GM15510 (cell line): ENCODE results near the gene OCA2.

ENCODE experiments used
- POLR2A ChIP-seq: IDR thresholded peaks from 3 replicates; pipeline ENCODE4 v1.6.1; 2011; ENCODE audit warnings: borderline replicate concordance; ENCODE audit not compliant: insufficient read length; ENCODE audit errors: extremely low read depth

Gene OCA2

DNA sequence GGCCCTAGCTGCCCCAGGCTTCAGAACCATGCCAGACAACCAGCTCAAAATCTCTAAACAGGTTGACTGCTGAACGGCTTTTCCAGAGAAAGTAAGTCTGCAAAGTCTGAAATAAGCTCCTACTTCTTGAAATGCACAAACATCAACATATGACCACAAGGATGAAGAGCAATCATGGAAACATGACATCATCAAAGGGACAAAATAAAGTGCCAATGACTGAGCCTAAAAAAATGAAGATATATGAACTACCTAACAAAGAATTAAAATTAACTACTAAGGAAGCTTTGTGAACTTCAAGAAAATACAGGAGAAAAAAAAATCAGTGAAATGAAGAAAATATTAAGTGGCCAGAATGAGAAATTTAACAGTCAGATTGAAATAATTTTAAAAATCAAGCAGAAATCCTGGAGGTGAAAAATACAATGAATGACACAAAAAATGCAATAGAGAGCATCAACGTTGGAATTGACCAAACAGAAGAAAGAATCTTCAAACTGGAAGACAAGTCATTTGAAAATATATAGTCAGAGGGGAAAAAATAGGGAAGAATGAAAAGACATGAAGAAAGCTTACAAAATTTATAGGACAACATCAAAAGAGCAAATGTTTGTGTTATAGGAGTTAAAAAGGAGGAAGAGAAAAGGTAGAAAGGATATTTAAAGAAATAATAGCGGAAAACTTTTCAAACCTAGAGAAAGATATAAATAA lies 364.2 kb downstream of the OCA2 start:
- no peak for TF ChIP-seq POLR2A

DNA sequence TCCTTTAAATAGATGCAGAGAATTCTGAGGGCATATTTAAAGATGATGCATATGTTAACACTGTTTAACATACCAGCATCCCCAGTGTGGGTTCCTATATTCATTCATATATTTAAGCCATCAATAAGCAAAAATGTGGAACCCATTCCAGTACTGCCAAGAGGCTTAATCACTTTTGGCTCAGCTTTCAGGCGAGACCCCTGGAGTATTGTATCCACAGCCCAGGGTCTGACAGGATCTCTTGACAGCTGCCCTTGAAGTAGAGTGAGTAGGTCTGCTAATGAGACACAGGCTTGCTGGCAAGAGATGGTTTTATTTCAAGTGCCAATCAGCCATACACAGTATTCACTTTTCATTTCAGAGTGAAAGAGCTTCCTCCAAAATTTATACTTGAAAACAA lies 367.3 kb downstream of the OCA2 start:
- no peak for TF ChIP-seq POLR2A

DNA sequence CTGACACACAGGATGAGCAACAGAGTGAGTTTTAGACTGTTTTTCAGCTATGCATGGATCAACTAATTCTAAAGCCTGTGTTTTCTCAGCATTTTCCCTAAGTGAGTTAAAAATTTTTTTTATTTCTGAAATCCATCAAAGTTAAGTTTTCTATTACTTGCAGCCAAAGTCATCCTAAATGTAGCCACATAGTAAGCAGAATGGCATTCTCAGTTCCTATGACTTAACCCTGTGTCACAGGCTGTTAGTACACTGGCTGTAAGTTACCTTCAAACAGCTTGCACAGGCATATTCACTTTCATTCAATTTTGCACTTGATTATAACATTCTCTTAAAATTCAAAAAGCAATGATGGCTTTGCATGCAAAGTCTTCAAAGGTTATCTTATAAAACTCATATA lies 368.2 kb downstream of the OCA2 start:
- TF ChIP-seq POLR2A: no peak

DNA sequence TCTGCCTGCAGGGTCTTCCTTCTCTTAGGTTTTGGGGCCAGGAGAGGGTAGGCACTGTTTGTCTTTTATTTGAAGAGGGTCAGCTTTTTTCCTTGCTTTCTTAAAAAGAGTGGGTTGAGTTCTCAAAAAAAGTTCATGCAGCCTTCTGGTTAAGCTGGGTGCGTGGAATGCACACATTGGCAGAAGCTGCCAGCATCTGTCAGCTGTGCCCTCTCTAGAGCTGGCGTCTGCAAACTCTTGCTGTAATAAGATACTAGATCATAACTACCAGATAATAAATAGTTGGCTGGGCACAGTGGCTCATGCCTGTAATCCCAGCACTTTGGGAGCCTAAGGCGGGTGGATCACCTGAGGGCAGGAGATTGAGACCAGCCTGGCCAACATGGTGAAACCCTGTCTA lies 373.4 kb downstream of the OCA2 start:
- no peak for TF ChIP-seq POLR2A

DNA sequence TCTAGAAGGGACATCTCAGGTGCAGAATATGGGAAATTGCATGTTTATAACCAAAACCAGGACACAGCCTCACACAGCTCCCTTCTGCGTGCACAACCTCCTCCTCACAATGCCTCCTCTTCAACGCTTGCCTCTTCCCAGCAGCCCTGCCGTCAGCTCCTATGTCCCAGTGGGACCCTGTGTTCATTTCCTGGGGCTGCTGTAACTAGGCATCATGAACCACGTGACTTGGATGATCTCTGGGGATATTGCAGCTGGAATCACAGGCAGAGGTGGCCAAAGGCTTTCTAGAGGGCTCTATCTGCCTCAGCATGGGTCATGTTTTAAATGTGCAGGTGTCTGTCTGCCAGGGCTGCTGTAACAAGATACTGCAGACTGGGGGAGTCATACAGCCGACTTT lies 375.3 kb downstream of the OCA2 start:
- no peak for TF ChIP-seq POLR2A

DNA sequence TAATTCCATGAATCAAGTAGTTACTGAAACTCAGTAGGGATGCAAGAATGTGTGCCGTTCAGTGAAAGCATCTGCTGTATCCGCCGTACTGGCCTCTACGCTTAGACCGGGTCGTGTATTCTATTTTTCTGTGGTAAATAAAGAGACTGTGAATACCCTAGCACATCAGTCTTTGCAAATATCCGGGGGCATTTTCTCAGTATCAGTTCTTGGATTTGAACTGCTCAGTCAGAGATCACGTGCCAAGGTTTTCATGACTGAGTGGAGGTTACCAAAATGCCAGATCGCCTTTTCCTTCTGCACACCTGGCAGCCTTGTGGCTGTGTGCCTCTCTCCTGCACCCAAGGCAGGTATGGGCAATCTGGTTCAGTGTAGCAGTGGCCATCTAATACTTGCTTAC lies 377.0 kb downstream of the OCA2 start:
- TF ChIP-seq POLR2A: no peak

DNA sequence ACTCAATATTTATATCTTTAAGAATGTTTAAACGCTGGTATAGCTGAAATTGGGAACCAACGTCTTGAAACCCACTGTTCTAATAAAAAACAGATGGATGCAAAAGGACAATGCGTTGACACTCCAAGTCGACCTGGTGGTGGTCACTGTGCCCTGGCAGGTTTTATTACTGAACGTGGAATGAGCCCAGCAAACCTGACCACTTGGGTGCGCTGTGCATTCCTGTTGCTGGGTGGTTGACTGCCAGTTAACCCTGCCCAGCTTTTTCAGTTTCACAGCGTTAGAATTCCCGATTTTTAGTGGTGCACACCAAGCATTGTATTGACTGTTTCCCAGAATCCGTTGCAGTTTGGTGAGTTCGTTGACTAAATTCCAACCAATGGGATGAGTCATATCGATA lies 384.4 kb downstream of the OCA2 start:
- TF ChIP-seq POLR2A: no peak

DNA sequence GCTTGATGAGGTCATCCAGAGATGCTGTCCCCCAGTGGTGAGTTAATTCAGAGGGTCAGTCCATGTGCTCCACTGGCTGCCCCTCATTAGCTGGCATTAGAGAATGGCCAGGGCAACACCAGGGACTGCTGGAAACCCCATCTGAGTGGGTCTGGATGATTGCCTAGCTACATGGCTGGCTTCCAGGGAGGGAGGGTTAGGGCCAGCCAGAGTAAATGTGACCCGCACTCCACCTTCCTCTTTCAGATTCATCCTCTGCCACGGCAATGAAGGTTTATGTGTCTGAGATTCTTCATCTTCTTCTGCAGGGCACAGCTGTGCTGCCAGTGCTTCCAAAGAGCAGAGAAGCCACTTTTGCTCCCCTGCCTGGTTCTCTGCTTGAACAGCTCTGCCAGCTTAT lies 391.9 kb downstream of the OCA2 start:
- TF ChIP-seq POLR2A: no peak

DNA sequence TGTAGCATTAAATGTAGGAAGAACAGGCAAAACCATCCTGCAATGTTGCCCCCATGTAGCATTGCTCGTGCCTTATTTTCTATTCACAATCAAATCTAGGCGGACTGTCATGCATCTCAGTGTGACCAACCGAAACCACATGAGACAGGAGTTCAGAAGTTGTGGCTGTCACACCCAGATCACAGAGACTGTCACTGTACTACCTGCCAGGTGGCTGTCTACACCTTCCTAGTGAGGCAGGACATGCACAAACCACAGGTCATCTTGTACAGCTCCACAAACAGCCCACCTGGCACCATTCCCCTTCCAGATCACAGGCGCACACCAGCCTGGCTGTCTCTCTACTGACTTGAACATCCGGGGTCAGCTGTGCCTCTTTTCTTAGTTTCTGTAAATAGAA lies 392.8 kb downstream of the OCA2 start:
- TF ChIP-seq POLR2A: no peak

DNA sequence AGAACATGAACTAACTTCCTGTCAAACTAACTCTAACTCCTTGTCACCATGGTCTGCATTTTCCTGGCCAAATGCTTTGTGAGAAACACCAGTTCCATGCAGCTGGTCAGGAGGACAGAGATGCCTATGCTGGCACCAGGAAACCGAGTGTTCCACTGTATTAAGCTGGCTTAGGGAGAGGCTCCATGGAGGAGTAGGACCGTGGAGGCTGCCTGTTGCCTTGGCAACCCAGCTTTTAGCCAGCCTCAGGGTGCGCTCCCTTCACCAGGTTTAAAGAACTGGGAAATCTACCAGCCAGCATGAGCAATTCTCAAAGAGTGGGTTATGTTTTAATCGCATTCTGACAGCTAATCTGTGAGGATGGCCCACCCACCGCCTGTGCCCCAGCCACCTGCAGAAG lies 394.1 kb downstream of the OCA2 start:
- no peak for TF ChIP-seq POLR2A
